Natural killer cell (primary cell): ENCODE measurements around the gene CNGA2. TPM values are rescaled to one million over a fixed set of nuclear protein-coding genes. Genes with fewer than 3 reads are reported as not detected.

Source experiments
- ATAC-seq, 3 donors: fragments of 150-1000 bp in 2 of 3; fragments of 200-7000 bp in 1 of 3; cut with Tn5 transposase; 1 replicate in 1 of 3; 2 replicates in 2 of 3; pipeline ENCODE4 v1.10.0; 2021; ENCODE audit warnings: mild to moderate bottlenecking in 2 of 3, moderate library complexity in 2 of 3
- DNase-seq, 2 donors: peaks; one replicate each; pipeline versions ENCODE4 v3.0.0 to v3.0.0-alpha.2; 2013 to 2021; ENCODE audit warnings: mixed read lengths in 1 of 2
- H3K27ac ChIP-seq: one replicate; pipeline ENCODE4 v1.5.1; 2013; ENCODE audit warnings: mild to moderate bottlenecking, low read length
- H3K27me3 ChIP-seq: one replicate; pipeline ENCODE4 v1.6.1; 2013; ENCODE audit warnings: low read length; ENCODE audit not compliant: control insufficient read depth, insufficient read depth
- H3K36me3 ChIP-seq: one replicate; pipeline ENCODE4 v1.6.1; 2013; ENCODE audit warnings: low read length; ENCODE audit not compliant: control insufficient read depth, insufficient read depth
- H3K4me1 ChIP-seq: one replicate; pipeline ENCODE4 v1.6.1; 2013; ENCODE audit warnings: low read length; ENCODE audit not compliant: control insufficient read depth, insufficient read depth
- H3K4me3 ChIP-seq: one replicate; pipeline ENCODE4 v1.5.1; 2013; ENCODE audit warnings: low read length
- H3K9me3 ChIP-seq: one replicate; pipeline ENCODE4 v1.6.1; 2013; ENCODE audit warnings: low read length; ENCODE audit not compliant: control insufficient read depth, insufficient read depth
- H3K27ac Mint-ChIP-seq, 2 donors: one replicate each; pipeline ENCODE4 v1.8.0; 2022; ENCODE audit warnings: mild to moderate bottlenecking in 2 of 2, mixed read lengths in 2 of 2, moderate library complexity in 1 of 2
- H3K27me3 Mint-ChIP-seq, 2 donors: one replicate each; pipeline ENCODE4 v1.8.0; 2022; ENCODE audit warnings: low read depth in 2 of 2, mixed read lengths in 2 of 2
- H3K36me3 Mint-ChIP-seq: one replicate; pipeline ENCODE4 v1.8.0; 2022; ENCODE audit warnings: mixed read lengths
- H3K4me1 Mint-ChIP-seq, 2 donors: one replicate each; pipeline ENCODE4 v1.8.0; 2022; ENCODE audit warnings: mixed read lengths in 2 of 2
- H3K4me3 Mint-ChIP-seq: one replicate; pipeline ENCODE4 v1.8.0; 2022; ENCODE audit warnings: mild to moderate bottlenecking, moderate library complexity, mixed read lengths
- H3K9me3 Mint-ChIP-seq, 2 donors: one replicate each; pipeline ENCODE4 v1.8.0; 2022; ENCODE audit warnings: mixed read lengths in 2 of 2
- WGBS: methylation state at CpG from one replicate; pipeline ENCODE4 v1.1.7; 2013; ENCODE audit warnings: missing lambda C conversion rate; ENCODE audit not compliant: insufficient coverage; 5-methylcytosine and 5-hydroxymethylcytosine counted together
- intact Hi-C: fragments of 100-400 bp; cut with micrococcal nuclease; formaldehyde crosslinking; loops from one replicate; pipeline ENCODE4 v1.14.2; 2022
- total RNA-seq, 4 donors: library from RNA; stranded (reverse); fragments of 120-200 nt in 1 of 4; gene quantifications; one replicate each; pipeline versions ENCODE4 v1.2.3 to v1.2.4, GENCODE V29; 2013 to 2022
- TF ChIP-seq, protein P1 (sequence below): fragments of 200-600 bp; IDR thresholded peaks from one replicate; pipeline ENCODE4 v1.8.0; 2022; ENCODE audit warnings: antibody characterized with exemption

CNGA2 gene
- total RNA-seq, 3 donors from 2014 or later (not counting 1 experiment from before 2014, with no cell fraction given): not detected

GRCh38 chrX:151723156-151723760 is 11.3 kb upstream of the CNGA2 start:
- Histone ChIP-seq H3K4me1 (no peaks in the 10 kb centered on the region), H3K4me3 (no peak overlapping the region), H3K27me3 (no peaks in the 10 kb centered on the region), H3K27ac (no peak overlapping the region), H3K9me3 (no peaks in the 10 kb centered on the region), H3K36me3 (no peaks in the 10 kb centered on the region)
- no peaks in the 10 kb centered on the region for H3K4me1 Mint-ChIP-seq
- intact Hi-C loops: no loop called here
- TF ChIP-seq, protein P1, sequence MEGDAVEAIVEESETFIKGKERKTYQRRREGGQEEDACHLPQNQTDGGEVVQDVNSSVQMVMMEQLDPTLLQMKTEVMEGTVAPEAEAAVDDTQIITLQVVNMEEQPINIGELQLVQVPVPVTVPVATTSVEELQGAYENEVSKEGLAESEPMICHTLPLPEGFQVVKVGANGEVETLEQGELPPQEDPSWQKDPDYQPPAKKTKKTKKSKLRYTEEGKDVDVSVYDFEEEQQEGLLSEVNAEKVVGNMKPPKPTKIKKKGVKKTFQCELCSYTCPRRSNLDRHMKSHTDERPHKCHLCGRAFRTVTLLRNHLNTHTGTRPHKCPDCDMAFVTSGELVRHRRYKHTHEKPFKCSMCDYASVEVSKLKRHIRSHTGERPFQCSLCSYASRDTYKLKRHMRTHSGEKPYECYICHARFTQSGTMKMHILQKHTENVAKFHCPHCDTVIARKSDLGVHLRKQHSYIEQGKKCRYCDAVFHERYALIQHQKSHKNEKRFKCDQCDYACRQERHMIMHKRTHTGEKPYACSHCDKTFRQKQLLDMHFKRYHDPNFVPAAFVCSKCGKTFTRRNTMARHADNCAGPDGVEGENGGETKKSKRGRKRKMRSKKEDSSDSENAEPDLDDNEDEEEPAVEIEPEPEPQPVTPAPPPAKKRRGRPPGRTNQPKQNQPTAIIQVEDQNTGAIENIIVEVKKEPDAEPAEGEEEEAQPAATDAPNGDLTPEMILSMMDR: no peak
- no peak for DNase-seq
- H3K36me3 Mint-ChIP-seq: no peaks in the 10 kb centered on the region
- H3K27ac Mint-ChIP-seq: no peak overlapping the region
- no peak overlapping the region for H3K4me3 Mint-ChIP-seq
- WGBS: 89% methylated on average over 7 of the region's 7 CpGs
- H3K9me3 Mint-ChIP-seq: no peaks in the 10 kb centered on the region
- H3K27me3 Mint-ChIP-seq: no peaks in the 10 kb centered on the region
- no peak for ATAC-seq

- H3K9me3 ChIP-seq: no peaks in the 10 kb centered on the region
These were observed 9.8 kb upstream of the CNGA2 start for GRCh38 chrX:151724563-151725337.

DNA sequence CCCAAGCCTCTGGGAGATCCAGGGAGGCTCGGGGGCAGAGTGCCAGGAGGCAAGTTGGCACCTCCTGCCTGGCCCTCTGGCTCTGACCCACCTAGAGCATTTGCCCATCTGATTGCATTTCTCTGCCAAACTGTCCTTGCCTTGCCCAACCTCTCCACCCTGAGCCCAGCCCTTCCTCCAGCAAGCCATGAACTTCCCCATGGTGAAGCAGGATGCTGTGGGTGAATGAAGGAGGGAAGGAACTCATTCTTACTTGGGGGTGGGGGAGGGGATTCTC is 9.3 kb upstream of the CNGA2 start:
- Mint-ChIP-seq H3K4me3 (no peak overlapping the region), H3K4me1 (no peaks in the 10 kb centered on the region), H3K36me3 (no peaks in the 10 kb centered on the region), H3K27me3 (peaks cover 3 to 6% of the 10 kb centered on the region in 2 donors), H3K9me3 (no peaks in the 10 kb centered on the region), H3K27ac (no peak overlapping the region)
- Histone ChIP-seq H3K36me3 (no peaks in the 10 kb centered on the region), H3K4me3 (no peak overlapping the region), H3K27me3 (no peaks in the 10 kb centered on the region), H3K4me1 (no peaks in the 10 kb centered on the region), H3K9me3 (no peaks in the 10 kb centered on the region), H3K27ac (no peak overlapping the region)
- intact Hi-C loops: no loop called here
- ATAC-seq (no peak), DNase-seq (no peak)
- TF ChIP-seq, protein P1: no peak
- 44% methylated on average over 1 of the region's 1 CpG for whole genome bisulfite sequencing

More at GRCh38 chrX:151724563-151725337, 9.8 kb upstream of the CNGA2 start:
- H3K27me3 ChIP-seq: no peaks in the 10 kb centered on the region
- Mint-ChIP-seq H3K4me3 (no peak overlapping the region), H3K27me3 (peaks cover under 1 to 3% of the 10 kb centered on the region in 2 donors), H3K4me1 (no peaks in the 10 kb centered on the region), H3K36me3 (no peaks in the 10 kb centered on the region), H3K9me3 (no peaks in the 10 kb centered on the region), H3K27ac (no peak overlapping the region)
- no peak overlapping the region for H3K27ac ChIP-seq
- H3K36me3 ChIP-seq: no peaks in the 10 kb centered on the region
- TF ChIP-seq, protein P1: no peak
- DNase-seq (no peak), ATAC-seq (no peak)
- no peaks in the 10 kb centered on the region for H3K4me1 ChIP-seq
- intact Hi-C loops: no loop called here
- no peak overlapping the region for H3K4me3 ChIP-seq
- WGBS: 67% methylated on average over 7 of the region's 7 CpGs

DNA sequence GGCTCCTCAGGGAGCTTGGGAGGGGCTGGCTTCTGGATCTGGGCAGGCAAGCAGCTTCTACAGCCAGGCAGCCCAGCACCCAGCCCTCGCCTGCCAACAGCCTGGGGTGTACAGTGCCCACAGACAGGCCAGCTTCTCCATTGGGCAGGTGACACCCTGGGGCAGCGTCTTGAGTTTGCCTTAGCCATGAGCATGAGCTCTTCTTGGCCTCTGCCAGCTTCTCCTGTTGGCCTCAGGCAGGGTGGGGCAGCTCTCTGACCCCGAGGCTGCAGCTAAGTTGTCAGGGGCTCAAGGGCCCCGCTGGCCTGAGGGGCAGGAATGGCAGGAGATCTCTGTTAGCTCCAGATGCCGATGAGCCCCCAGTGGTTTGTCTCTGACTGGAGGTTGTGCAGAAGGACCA is 7.8 kb upstream of the CNGA2 start:
- Histone ChIP-seq H3K4me3 (no peak overlapping the region), H3K36me3 (no peaks in the 10 kb centered on the region), H3K27ac (no peak overlapping the region), H3K9me3 (no peaks in the 10 kb centered on the region), H3K27me3 (no peaks in the 10 kb centered on the region), H3K4me1 (no peaks in the 10 kb centered on the region)
- Mint-ChIP-seq H3K4me1 (no peaks in the 10 kb centered on the region), H3K36me3 (no peaks in the 10 kb centered on the region), H3K9me3 (no peaks in the 10 kb centered on the region), H3K27me3 (peaks cover 3 to 8% of the 10 kb centered on the region in 2 donors), H3K4me3 (no peak overlapping the region), H3K27ac (no peak overlapping the region)
- 79% methylated on average over 5 of the region's 5 CpGs for WGBS
- ATAC-seq: no peak
- intact Hi-C loops: no loop called here
- TF ChIP-seq, protein P1: no peak
- no peak for DNase-seq
